ENCODE results near the gene NUAK2. TPM values are rescaled to one million over a fixed set of nuclear protein-coding genes. Genes with fewer than 3 reads are reported as not detected.

Gene NUAK2
- total RNA-seq = 2.1 and 13.1 TPM in 2 replicates

GRCh38 chr1:205321162-205321958 lies at the start of gene NUAK2:
Gene NUAK2 (minus strand): TSS chr1:205321745. CDS start chr1:205321628, 117 bp downstream.

DNA sequence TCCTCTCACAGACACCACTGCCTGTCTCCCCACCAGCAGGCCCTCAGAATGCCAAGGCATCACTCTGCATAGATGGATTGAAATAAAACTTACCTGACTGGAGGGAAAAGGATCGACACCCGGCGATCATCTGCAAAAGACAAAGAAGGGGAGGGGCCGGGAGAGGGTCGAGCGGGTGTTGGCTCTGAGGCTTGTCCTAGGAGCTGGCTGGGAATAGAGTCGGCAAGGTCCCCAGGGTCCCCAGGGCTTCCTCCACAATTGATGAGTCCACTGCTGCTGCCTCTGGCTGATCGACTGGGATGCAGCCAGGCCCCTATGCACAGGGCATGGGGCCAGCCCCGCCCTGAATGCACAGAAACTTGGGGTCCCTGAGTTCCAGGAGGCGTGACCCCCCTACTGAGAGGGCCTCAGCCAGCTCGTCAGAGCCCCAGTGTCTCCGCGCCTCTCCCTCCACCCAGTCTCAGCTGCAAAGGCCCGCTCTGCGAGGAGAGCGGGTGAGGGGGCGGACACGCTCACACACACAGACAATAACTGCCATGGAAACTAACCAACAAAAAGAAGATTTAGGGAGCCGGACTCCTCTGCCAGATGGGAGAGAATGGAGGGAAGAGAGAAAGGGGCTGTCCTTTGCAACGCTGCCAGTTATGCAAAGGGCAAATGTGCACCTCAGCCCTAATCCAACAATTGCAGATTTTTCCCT lies 35.0 kb upstream of the NUAK2 start, which contains the start of gene KLHDC8A:
Gene KLHDC8A (minus strand): TSS at position 483 of the 700 bp plus-strand sequence. CDS start 13,318 bp downstream, outside the sequence.

Other genes starting within 250 kb of the NUAK2 start
- gene TMEM81, start 237.3 kb downstream of the NUAK2 start, total RNA-seq = 1.3 and 3.6 TPM in 2 replicates
- 13.2 and 13.8 TPM in 2 replicates for gene RBBP5, start 199.8 kb downstream of the NUAK2 start, total RNA-seq
- gene DSTYK, start 110.0 kb downstream of the NUAK2 start, total RNA-seq = 7.4 and 14.4 TPM in 2 replicates
- gene TMCC2, start 93.8 kb downstream of the NUAK2 start, total RNA-seq = 3.0 and 3.6 TPM in 2 replicates
- gene KLHDC8A, start 35.2 kb upstream of the NUAK2 start, total RNA-seq = 0.08 and 1.2 TPM in 2 replicates
- not detected in 2 replicates for gene LEMD1, start 100.3 kb upstream of the NUAK2 start, total RNA-seq
- under 0.01 TPM in 1 of 2 replicates, not detected in the other for gene BLACAT1, start 134.3 kb upstream of the NUAK2 start, total RNA-seq
- gene CDK18, start 182.9 kb upstream of the NUAK2 start, total RNA-seq = 2.7 and 5.9 TPM in 2 replicates